22Rv1 (cell line): ENCODE data around the gene CTNNA1.

Experiments used
- ZFX ChIP-seq: fragments of 450-650 bp; IDR thresholded peaks from 2 replicates; pipeline ENCODE4 v1.6.1; 2017; ENCODE audit warnings: antibody characterized with exemption, borderline replicate concordance
- TF ChIP-seq, protein P1 (sequence below): fragments of 450-650 bp; IDR thresholded peaks from 2 replicates; pipeline ENCODE4 v1.5.1; 2017; ENCODE audit warnings: mild to moderate bottlenecking

DNA sequence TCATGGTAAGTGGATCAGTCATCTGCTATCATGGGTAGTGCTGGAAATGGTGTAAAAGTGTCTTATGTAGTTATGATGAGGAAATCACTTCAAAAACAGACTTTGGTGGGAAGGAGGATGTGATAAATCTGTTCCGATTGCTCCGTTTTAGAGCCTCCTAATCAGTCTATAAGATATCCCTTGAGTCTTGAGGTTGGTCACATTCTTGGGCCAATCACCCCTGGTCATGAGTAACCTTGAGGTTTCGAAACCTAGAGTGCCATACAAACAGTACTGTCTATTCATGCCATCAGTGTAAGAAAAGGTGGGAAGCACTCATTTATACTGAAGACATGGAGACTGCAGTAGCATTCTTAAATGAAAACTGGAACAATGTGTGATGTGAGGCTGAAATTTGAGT lies 76.1 kb downstream of the CTNNA1 start:
- TF ChIP-seq, protein P1, sequence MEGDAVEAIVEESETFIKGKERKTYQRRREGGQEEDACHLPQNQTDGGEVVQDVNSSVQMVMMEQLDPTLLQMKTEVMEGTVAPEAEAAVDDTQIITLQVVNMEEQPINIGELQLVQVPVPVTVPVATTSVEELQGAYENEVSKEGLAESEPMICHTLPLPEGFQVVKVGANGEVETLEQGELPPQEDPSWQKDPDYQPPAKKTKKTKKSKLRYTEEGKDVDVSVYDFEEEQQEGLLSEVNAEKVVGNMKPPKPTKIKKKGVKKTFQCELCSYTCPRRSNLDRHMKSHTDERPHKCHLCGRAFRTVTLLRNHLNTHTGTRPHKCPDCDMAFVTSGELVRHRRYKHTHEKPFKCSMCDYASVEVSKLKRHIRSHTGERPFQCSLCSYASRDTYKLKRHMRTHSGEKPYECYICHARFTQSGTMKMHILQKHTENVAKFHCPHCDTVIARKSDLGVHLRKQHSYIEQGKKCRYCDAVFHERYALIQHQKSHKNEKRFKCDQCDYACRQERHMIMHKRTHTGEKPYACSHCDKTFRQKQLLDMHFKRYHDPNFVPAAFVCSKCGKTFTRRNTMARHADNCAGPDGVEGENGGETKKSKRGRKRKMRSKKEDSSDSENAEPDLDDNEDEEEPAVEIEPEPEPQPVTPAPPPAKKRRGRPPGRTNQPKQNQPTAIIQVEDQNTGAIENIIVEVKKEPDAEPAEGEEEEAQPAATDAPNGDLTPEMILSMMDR: no peak
- no peak for TF ChIP-seq ZFX
